NK-92 (cell line): ENCODE results near the gene LGALS9.

ENCODE experiments used
- DNase-seq: peaks from one replicate; lab custom pipeline; 2025; ENCODE audit not compliant: unreplicated experiment; lab: John Stamatoyannopoulos, UW

LGALS9 gene

DNA sequence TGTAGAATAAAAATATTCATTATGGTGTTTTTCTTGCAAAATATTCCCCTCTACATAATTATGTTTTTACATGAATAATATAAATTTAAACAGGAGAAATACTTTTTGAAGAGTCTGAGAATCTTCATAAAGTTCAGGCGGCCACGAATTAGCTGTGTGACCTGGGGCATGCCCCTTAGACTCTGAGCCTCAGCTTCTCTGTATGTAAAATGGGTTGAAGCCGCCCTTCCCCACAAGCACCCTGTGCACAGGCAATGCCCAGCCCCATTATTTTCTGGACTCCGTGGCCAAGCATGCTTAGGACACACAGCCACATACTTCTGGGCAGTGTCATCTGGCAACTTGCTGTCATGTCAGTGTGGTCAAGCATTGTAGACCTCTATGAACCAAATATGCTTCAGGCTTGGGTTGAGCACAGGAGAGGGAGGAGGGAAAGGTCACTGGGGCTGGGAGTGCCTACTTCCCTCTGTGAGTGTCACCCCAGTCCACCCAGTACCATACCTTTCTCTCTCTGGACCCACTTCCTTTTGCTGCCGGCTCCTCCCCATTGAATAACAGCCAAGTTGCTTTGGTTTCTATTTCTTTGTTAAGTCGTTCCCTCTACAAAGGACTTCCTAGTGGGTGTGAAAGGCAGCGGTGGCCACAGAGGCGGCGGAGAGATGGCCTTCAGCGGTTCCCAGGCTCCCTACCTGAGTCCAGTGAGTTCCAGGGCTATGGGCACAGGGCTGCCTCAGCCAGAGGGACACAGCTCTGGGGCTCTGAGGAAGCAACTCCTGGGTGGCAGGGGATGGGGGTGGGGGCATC lies at the start of gene LGALS9:
LGALS9 (plus strand) TSS at position 582 of the 804 bp plus-strand sequence; CDS start at position 660, 78 bp downstream.
- DNase-seq, result no peak

DNA sequence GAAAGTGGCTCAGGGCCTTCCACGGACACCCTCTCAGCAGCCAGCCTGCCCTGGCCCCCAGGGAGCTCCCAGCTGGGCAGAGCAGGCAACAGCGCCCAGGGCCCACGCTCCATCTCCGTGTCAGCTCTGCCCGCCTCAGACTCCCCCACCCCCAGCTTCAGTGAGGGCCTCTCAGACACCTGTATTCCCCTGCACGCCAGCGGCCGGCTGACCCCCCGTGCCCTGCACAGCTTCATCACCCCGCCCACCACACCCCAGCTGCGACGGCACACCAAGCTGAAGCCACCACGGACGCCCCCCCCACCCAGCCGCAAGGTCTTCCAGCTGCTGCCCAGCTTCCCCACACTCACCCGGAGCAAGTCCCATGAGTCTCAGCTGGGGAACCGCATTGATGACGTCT lies 48.3 kb upstream of the LGALS9 start:
- DNase-seq, result no peak

DNA sequence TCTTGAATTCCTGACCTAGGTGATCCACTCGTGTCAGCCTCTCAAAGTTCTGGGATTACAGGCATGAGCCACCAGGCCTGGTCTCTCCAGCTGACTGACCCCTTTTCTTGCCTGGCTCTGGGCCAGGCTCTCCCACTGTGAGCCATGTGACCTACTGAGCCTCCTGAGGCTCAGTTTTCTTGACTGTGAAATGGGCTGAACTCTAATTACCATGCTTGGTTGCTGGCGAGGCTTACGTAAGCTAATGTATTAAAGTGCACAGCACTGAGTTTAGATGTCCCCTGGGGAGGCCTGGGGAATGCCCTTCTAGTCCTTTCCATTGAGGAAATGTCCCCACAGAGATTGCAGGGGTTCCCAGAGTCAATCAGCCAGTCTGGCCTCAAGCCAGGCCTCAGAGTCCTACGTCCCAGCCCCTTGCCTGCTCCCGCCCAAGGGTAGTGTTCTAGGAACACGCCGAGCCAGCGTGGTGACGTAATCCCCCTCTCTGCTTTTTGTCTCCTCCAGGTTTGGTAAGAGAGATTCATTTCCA lies 45.8 kb upstream of the LGALS9 start:
- no peak for DNase-seq

DNA sequence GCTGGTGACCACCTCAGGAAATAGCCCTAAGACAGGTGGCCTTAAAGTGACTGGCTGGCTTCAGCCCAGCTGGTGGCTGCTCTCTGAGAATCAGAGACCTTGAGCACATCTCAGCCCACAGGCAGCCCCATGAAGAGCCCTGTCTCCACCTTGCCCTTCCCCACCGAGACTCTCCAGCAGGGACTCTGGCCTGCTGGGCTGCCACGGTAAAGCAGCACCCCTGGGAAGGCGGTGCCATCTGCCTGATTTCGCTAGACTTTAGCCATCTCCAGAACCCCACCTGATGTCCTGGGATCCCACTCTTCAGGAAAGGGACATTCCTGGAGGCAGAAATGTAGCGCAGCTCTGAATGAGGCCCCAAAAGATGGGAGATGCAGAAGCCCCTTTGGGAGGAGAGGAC lies 45.2 kb upstream of the LGALS9 start:
- no peak for DNase-seq

DNA sequence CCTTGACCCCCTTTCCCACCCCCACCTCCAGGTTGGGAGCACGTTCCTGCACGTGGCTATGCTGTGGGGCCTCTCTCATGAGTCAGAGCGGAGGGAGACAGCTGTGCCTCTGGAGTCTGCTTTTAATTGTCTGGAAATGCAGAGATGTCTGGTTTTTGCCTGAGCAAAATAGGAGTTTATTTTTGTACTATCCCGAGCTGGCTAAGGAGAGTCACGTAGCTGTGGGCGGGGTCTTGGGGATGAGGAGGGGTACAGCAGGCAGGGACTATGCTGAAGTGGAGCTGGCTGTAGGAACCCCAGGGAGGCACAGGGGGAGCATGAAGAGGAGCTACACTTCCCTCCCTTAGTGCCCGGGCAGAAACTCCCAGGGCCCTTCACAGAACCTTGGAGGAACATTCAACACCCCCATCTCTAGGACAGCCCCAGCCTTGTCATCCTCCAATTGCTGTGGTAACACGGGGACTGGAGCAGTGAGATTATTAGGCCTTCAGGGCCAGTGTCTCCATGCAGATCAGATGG lies 44.7 kb upstream of the LGALS9 start:
- no peak for DNase-seq

DNA sequence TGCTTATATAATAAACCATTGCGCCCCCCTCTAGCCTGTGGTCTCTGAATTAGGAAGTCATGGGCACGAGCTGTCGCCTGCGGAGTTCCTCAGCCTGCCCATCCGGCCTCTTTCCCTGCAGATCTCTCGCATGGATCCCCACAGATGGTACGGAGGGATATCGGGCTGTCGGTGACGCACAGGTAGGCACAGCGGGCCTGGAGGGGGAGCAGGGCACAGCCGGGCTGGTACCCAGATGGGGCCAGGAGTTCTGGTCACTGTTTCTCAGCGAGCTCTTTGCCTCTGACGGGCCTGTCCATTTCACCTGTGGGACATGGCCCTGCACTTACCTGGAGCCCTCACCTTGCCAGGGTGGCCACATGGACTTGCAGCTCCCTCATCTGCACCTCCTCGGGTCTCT lies 42.6 kb upstream of the LGALS9 start:
- no peak for DNase-seq

DNA sequence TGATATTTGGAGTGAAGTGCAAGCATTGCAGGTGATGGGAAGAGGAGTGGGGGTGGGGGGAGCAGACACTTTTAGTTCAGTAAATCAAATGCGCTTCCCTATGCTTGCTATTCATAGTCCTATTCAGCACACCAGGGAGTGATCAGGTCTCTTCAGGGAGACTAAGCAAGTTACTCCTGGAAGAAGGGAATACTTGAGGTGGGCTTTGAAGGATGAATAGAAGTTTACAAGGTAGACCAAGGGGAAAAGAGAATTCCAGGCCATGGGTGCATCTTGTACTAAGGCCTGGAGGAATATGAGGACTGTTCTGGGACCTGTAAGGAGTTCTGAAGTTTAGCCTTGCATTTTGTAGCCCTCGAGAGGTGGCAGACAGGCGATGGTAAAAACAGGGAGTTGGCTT lies 40.1 kb upstream of the LGALS9 start:
- no peak for DNase-seq

DNA sequence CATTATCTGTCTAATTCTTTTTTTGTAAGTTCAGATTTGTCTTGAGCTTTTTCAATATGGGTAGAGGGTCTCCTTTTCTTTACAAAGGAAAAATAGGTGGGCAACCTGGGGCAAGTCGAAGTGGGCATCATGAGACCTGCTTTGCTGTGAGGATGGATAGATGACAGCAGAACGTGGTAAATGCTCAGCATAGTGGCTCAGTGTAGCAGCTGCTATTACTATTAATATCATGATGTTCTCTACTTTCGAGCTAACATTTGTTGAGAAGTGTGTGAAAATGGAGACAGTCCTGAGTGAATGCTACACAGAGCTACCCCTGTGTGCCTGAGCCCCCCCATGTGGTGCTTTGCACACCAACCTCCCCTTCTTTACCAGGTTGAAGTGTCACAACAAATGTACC lies 39.0 kb upstream of the LGALS9 start:
- DNase-seq, result no peak

DNA sequence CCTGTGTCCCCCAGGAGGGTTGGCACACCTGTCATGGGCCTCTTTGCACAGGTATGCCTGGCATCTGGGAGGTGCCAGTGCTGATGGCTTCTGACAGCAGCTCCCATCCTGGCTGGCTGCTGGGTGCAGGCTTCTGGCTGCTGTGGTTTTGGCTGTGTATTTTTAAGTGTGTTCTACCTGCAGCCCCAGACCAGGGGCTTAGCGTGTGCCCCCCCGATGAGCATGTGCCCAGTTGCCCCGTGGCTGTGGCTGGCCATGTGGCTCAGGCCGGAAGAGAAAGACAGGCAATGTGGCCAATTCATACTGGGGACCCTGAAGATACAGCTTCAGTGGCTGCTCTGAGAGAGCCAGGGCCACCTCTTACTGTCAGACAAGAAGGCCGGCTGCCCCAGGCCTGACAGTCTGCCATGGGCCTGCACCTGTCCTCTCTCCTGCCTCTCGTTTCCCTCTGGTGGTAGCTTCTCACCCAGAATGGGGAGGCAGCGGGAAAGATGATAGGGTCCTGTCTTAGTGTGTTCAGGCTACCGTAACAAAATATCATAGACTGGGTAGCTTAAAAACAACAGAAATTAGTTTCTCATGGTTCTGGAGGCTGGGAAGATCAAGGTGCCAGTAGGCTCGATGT lies 37.6 kb upstream of the LGALS9 start:
- DNase-seq, result no peak

DNA sequence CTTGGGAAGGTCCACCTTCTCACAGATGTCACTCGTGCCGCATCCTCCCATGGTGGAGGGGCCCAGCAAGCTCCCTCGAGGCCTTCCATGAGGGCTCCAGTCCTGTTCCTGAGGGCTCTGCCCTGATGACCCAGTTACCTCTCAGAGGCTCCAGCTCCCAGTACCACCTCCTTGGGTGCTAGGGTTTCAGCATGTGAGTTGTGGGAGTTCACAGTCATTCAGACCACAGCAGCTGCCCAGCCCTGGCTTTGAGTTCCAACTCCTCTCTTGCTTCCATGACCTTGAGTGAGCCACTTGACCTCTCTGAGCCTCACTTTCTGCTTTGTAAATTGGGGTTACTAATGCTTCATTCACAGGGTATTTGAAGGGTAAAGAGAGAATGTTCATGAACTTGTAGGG lies 37.1 kb upstream of the LGALS9 start:
- no peak for DNase-seq

DNA sequence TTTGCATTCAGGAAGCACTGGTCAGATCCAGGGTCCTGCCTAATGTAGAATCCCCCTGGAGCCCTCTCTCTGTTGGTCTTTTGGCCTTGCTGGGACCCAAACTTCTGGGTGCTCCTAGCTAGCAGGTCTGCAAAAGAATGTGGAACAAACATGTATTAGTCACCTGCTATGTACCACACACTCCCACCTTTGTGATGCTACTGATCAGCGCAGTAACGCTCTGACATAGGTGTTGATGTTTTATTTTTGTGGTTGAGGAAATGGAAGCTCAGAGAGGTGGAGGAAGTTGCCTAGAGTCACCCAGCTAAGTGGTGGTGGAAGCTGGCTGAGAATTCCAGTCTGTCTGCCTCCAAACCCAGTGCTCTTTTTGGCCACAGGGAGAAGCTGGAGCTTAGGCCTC lies 35.8 kb upstream of the LGALS9 start:
- no peak for DNase-seq

DNA sequence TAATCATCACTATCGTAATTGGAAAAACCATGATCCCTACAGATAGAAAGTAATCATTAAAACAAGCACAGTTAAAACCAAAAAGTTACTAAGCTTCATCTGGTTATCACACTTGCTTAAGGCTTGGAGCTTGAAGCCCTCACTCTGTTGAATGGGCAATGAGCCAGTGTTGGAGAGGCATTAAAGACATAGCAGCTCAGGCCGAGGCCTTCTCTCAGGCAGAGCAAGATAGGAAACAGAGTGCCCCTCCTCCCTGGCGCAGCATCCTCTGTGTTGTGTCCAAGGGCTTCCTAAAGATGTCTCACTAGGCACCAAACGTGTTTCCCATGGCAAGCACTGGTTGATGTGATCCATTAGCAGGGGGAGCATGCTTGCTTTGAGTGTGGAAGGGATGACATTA lies 34.9 kb upstream of the LGALS9 start:
- no peak for DNase-seq

DNA sequence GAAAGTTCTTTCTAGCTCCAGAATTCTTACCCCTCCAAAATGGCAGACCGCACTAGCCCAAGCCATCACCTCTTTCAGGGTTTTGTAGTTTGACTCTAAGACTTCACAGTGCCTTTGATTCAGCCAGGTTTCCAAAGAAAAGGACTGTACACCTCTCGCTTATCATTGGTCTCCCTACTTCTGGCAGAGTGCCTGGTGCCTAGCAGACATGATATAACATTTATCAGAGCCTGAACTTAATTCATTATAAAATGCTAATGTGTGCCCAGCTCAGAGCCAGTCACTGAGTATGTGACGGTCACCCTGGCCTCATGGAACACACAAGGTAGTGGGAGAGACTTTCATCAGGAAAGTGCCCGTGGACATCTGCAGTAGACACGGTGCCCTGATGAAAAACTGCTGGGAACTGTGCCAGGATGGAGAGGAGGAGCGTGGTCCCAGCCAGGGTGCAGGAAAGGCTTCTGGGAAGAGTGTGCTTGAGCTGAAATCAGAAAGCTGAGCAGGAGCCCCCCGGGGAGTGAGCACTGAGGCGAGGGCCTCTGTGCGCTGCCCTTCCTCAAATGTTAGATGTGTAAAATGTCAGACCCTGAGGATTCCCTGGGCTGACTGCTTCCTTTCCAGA lies 34.3 kb upstream of the LGALS9 start:
- no peak for DNase-seq

DNA sequence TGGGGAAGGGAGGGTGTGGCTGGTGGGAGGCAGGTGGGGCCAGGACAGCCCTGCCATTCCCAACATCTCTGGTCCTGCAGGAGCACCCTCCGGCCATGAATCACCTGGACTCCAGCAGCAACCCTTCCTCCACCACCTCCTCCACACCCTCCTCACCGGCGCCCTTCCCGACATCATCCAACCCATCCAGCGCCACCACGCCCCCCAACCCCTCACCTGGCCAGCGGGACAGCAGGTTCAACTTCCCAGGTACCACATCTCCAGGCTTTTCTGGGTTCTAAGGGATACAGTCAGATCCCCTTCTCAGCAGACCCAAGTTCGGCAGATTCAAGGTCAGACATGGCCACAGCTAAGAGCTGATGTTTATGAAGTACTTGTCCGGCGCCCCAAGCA lies 33.8 kb upstream of the LGALS9 start:
- DNase-seq, result no peak

DNA sequence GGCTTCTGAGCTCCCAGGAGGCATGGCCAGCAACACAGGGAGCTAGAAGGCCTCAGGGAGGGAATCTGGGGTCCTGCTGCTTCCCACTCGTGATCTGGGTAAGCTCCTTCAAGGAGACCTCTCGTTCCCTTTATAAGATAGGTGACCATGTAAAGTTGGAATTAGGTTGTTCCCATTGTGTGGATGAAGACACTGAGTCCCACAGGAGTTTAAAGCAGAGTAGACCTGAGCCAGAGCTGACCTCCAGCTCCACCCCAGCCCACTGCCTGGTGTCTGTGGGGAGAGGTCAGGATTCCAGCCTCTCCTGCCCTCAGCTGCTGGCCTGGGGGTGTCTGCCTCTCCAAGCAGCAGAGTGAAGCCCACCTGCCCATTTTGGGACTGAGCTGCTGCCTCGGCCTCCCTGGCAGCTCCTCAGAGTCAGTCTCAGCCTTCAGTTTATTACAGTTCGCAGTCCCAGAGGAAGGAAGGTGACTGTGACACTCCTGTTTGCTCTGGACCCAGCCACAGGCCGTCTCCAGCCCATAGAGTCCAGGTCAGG lies 33.1 kb upstream of the LGALS9 start:
- no peak for DNase-seq

DNA sequence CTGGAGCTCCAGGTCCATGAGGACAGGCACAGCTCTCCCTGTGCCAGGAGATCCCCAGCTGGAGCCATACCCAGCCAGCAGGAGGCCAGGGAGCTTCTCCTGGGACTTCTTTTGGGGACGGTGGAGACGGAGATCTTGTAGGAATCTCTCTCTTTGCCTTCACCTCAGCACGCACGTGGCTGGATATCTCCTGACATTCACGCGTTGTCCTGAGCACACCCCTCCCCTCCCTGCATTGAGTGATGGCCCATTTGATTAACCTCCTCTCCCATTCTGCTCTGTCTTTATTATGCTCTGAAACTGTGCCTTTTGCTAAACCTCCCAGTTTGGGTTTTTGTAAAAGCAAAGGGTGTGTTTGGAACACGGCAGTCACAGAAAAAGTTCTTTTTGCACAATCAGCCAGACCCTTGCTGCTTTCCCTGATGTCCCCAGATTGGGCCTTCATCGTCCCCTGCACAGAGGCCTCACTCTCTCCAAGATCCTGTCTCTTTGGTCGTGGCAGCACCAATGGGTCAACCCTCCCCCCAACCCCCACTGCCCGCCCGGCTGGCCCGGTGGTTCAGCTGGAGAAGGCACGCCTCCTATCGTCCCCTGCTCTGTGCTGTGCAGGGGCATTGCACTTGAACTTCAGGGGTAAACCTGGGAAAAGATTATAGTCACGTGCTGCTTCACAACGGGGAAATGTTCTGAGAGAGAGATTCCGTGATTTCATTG lies 32.5 kb upstream of the LGALS9 start:
- no peak for DNase-seq

DNA sequence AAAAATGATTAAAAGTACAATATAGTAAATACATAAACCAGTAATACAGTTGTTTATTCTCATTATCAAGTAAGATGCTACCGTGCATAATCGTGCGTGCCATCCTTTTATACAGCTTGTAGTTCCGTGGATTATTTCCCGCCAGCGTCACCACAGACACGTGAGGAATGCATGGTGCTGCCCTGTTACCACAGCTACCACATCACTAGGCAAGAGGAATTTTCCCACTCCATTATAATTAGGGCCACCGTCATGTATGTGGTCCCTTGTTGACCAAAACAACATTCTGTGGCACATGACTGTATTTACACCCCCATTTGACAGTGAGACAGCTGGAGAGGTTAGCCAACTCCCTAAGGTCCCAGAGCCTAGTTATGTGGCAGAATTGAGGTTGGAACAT lies 30.5 kb upstream of the LGALS9 start:
- no peak for DNase-seq

DNA sequence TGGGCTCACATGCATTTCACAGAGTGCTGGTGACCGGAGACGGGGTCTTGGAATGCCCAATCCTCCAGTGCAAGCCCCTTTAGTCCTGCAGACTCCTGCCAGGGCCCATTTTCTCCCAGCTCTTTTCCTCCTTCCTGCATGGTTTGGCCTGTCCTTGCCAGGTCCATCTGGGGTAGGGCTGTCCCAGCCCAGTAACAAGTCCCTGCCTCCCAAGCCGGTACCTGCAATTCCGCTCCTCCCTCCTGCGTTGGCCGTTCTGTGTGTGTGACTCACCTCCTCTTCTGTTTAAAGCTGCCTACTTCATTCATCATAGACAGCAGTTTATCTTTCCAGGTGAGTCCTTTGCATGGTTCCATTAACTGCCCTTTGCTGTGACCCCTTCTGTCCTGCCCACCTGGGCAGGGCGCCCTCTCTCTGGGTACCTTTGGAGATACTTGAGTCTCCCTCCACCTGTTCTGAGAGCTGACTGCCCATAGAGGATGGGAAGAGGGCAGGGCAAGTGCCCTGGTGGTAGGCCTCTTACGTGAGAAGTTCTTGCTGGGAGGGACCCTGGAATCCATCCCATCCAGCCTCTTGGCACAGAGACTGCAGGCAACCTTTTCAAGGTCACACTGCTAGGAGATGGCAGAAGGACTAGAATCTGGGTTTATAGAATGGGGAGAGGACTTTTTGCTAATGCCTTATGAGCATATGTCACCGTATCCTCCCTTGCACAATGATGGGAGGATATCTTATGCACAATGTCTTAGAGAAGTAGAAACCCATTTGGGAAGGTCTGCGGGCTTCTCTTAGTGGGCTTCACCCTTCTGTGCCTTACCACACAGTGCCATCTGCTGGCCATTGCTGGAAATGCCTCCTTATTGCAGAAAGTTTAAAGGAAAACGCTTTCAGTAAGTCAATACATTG lies 29.7 kb upstream of the LGALS9 start:
- DNase-seq, result no peak

DNA sequence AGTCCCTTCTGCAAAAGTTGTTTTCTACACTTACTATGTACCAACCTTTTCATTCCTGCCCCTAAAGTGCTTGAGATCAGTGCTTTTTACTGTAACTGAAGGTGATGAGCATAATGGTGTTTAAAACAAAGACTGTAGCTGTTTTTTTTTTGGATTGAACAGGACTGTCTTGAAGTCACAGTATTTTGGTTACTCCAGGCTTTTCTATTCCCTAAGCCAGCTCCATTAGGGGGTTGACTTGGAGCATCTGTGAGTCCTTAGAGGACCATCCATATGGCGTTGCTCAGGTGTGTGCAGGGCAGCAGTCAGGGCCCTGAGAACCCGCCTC lies 29.0 kb upstream of the LGALS9 start:
- no peak for DNase-seq
